ENCODE measurements around the gene GNPTG.

The GNPTG gene

DNA sequence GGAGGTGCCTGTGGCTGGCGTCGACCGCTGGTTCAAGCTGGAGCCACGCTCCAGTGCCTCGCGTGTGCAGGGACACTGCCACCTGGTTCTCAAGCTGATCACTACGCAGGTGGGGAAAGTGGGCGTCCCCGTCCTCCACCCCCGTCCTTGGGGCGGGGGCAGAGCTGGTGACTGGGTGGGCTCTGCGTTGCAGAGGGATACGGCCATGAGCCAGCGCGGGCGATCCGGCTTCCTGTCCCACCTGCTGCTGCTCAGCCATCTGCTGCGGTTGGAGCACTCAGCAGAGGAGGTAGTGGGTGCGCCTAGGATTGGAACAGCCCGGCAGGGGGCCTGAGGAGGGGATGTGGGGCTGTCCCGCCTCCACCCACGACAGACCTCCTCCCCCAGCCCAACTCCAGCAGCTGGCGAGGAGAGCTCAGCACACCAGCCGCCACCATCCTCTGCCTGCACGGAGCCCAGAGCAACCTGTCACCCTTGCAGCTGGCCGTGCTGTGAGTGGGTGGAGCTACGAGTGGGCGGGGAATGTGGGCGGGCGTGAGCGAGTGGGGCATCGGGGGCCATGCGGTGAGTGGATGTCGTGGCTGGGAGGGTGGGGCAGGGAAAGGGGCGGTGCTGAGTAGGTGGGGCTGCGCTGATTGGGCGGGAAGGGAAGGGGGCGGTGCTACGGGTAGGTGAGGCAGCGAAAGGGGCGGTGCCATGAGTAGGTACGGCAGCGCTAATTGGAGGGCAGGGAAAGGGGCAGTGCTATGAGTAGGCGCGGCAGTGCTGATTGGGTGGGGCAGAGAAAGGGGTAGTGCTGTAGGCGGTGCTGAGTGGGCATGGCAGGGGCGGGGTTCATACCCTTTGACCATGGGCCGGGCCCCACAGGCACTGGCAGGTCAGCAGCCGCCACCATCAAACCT, 9.0 kb upstream of the GNPTG start:
- TF ChIP-seq, protein P1, sequence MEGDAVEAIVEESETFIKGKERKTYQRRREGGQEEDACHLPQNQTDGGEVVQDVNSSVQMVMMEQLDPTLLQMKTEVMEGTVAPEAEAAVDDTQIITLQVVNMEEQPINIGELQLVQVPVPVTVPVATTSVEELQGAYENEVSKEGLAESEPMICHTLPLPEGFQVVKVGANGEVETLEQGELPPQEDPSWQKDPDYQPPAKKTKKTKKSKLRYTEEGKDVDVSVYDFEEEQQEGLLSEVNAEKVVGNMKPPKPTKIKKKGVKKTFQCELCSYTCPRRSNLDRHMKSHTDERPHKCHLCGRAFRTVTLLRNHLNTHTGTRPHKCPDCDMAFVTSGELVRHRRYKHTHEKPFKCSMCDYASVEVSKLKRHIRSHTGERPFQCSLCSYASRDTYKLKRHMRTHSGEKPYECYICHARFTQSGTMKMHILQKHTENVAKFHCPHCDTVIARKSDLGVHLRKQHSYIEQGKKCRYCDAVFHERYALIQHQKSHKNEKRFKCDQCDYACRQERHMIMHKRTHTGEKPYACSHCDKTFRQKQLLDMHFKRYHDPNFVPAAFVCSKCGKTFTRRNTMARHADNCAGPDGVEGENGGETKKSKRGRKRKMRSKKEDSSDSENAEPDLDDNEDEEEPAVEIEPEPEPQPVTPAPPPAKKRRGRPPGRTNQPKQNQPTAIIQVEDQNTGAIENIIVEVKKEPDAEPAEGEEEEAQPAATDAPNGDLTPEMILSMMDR (IDR thresholded peaks at IDR 0.05; ENCODE audit: low read depth, low read length): 0 out of 2 replicates have a peak, but pooled peaks have one; percentile 6
- H3K27ac ChIP-seq: peak overlapping the region; percentile 41
- H3K4me3 ChIP-seq (ENCODE audit: low read depth, low read length): peak overlapping the region; percentile 22

DNA sequence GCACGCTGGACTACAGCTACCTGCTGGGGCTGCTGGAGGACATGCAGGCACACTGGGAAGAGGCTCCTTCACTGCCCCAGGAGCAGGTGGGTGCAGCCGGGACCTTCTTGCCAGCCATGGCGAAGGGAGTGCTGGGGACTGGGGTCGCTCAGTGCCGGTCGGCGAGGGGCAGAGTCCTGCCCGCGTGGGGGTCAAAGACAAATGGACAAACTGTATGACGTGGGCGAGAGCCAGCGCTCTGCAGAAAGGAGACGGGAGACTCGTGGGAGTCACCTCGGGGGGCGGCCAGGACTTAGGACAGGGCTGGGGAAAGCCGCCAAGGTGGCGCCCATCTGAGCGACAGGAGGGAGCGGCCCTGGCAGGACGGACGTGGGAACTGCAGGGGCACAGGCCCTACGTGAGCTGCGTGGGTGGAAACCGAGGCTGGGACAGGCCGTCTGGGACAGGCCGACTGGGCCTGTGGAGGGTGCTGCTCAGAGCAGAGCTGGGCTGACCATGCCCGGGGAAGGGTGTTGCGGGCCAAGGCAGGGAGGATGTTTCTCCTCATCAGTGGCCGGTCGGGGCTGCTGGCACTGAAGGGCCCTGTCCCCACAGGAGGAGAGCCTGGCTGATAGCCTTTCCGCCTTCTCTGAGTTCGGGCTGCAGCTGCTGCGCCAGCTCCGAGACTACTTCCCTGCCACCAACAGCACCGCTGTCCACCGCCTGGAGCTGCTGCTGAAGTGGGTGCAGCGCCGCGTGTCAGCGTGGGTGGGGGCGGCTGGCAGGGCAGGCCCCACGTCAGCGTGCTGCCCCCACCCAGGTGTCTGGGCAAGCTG, 8.1 kb upstream of the GNPTG start:
- Histone ChIP-seq H3K27ac (no peak overlapping the region), H3K9me3 (ENCODE audit: severe bottlenecking) (no peaks in the 10 kb centered on the region), H3K4me3 (ENCODE audit: low read depth, low read length) (no peak overlapping the region), H3K27me3 (ENCODE audit: insufficient read depth, low read depth, severe bottlenecking) (peaks cover 6% of the 10 kb centered on the region), H3K36me3 (peaks cover 3% of the 10 kb centered on the region)
- TF ChIP-seq, protein P1 (IDR thresholded peaks at IDR 0.05; ENCODE audit: low read depth, low read length): no peak
- no peak for DNase-seq

More for the DNA sequence above, 9.0 kb upstream of the GNPTG start:
- peaks cover 11% of the 10 kb centered on the region for H3K27me3 ChIP-seq (ENCODE audit: insufficient read depth, low read depth, severe bottlenecking)
- peak; percentile 99 for DNase-seq
- H3K9me3 ChIP-seq (ENCODE audit: severe bottlenecking): no peaks in the 10 kb centered on the region
- H3K36me3 ChIP-seq: no peaks in the 10 kb centered on the region

DNA sequence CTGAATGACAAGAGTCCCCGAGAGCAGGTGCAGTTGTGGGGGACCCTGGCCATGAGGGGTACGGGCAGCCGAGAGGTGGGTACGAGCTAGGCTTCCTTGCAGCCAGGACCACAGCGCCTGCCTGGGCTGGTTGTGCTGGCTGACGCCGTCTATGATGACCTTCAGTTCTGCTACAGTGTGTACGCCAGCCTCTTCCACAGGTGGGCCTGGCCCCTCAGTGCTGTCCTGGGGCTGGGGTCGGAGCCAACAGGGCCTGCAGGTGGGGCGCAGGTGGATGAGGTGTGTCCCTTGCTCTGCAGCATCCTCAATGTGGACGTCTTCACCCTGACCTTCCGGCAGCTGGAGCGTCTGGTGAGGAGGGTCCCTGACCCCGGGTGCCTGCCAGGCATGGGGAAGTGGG, 7.2 kb upstream of the GNPTG start:
- TF ChIP-seq, protein P1 (IDR thresholded peaks at IDR 0.05; ENCODE audit: low read depth, low read length): no peak
- Histone ChIP-seq H3K9me3 (ENCODE audit: severe bottlenecking) (no peaks in the 10 kb centered on the region), H3K4me3 (ENCODE audit: low read depth, low read length) (no peak overlapping the region), H3K27ac (no peak overlapping the region), H3K36me3 (peaks cover 12% of the 10 kb centered on the region), H3K27me3 (ENCODE audit: insufficient read depth, low read depth, severe bottlenecking) (no peaks in the 10 kb centered on the region)
- DNase-seq: no peak

DNA sequence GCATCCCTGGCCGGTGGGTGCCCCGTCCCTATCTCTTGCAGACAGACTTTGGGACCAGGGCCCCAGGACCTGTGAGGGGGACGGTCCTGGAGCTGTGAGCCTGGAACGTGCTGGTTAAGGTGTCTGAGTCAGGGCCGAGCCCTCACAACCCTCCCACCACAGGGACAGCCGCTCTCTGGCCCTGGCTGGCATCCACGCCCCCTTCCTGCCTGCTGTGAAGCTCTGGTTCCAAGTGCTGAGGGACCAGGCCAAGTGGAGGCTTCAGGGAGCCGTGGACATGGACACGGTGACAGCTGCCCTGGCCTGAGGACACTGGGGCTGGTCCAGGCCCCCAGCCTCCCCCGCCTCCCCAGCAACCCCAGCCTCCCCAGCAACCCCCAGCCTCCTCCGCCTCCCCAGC, 6.6 kb upstream of the GNPTG start:
- Histone ChIP-seq H3K27ac (no peak overlapping the region), H3K27me3 (ENCODE audit: insufficient read depth, low read depth, severe bottlenecking) (no peaks in the 10 kb centered on the region), H3K36me3 (peaks cover 17% of the 10 kb centered on the region), H3K4me3 (ENCODE audit: low read depth, low read length) (no peak overlapping the region), H3K9me3 (ENCODE audit: severe bottlenecking) (no peaks in the 10 kb centered on the region)
- no peak for DNase-seq
- TF ChIP-seq, protein P1 (IDR thresholded peaks at IDR 0.05; ENCODE audit: low read depth, low read length): no peak

DNA sequence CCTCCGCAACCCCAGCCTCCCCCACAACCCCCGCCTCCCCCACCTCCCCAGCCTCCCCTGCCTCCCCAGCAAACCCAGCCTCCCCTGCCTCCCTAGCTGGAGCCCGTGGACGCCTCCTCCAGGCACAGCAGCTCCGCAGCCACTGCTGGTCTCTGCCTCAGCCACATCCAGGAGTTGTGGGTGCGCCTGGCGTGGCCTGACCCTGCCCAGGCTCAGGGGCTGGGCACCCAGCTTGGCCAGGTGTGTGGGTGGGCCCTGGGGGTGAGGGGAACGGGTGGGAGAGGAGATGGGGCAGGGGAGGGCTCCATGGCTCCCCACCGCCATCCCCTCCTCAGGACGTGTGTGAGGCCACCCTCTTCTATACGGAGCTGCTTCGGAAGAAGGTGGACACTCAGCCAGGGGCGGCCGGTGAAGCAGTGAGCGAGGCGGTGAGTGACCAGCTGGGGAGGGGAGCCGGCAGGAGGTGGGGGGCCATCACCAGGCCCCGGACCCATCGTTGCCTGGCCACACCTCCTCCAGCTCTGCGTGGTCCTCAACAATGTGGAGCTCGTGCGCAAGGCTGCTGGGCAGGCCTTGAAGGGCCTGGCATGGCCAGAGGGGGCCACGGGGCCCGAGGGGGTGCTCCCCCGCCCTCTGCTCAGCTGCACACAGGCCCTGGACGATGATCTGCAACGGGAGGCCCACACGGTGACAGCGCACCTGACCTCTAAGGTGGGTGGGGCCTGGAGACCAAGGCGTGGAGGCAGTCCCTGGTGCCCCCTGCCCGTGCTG, 5.9 kb upstream of the GNPTG start:
- Histone ChIP-seq H3K4me3 (ENCODE audit: low read depth, low read length) (no peak overlapping the region), H3K36me3 (peaks cover 24% of the 10 kb centered on the region)

More for the DNA sequence above, 5.9 kb upstream of the GNPTG start:
- no peak for DNase-seq
- TF ChIP-seq, protein P1 (IDR thresholded peaks at IDR 0.05; ENCODE audit: low read depth, low read length): no peak
- no peaks in the 10 kb centered on the region for H3K27me3 ChIP-seq (ENCODE audit: insufficient read depth, low read depth, severe bottlenecking)
- no peaks in the 10 kb centered on the region for H3K9me3 ChIP-seq (ENCODE audit: severe bottlenecking)
- H3K27ac ChIP-seq: no peak overlapping the region

Measured in WERI-Rb-1 (cell line).